HepG2 (cell line): ENCODE measurements around the gene KREMEN1. TPM values are rescaled to one million over a fixed set of nuclear protein-coding genes. Genes with fewer than 3 reads are reported as not detected.

Experiments used
- FOXK2 ChIP-seq: fragments of 450-650 bp; IDR thresholded peaks from 2 replicates; pipeline ENCODE4 v1.6.1; 2016
- FOXP4 ChIP-seq: sonication (generic); formaldehyde crosslinking; IDR thresholded peaks from 2 replicates; pipeline ENCODE4 v1.4.0; 2020; ENCODE audit warnings: missing genetic modification reagents
- HDAC2 ChIP-seq: sonication (generic); formaldehyde crosslinking; IDR thresholded peaks from 2 replicates; pipeline ENCODE4 v1.4.0; 2020; ENCODE audit warnings: missing genetic modification reagents
- PLRG1 ChIP-seq: fragments of 450-650 bp; conservative IDR thresholded peaks from 2 replicates; pipeline ENCODE4 v1.6.1; 2016
- RCOR2 ChIP-seq: IDR thresholded peaks from 2 replicates; pipeline ENCODE4 v1.6.1; 2016; ENCODE audit warnings: missing biosample characterization, missing genetic modification reagents
- RNF2 ChIP-seq: fragments of 450-650 bp; conservative IDR thresholded peaks from 2 replicates; pipeline ENCODE4 v1.6.1; 2016; ENCODE audit warnings: low read depth
- SMAD1 ChIP-seq: sonication (generic); formaldehyde crosslinking; IDR thresholded peaks from 2 replicates; pipeline ENCODE4 v1.4.0; 2020; ENCODE audit warnings: missing genetic modification reagents, low read depth, mild to moderate bottlenecking, borderline replicate concordance
- TSC22D2 ChIP-seq: sonication (generic); formaldehyde crosslinking; IDR thresholded peaks from 2 replicates; pipeline ENCODE4 v1.5.1; 2020; ENCODE audit warnings: missing genetic modification reagents, mild to moderate bottlenecking, borderline replicate concordance
- ZNF501 ChIP-seq: sonication (generic); formaldehyde crosslinking; IDR thresholded peaks from 2 replicates; pipeline ENCODE4 v1.5.1; 2020; ENCODE audit warnings: mild to moderate bottlenecking, moderate library complexity, missing genetic modification reagents
- ZNF580 ChIP-seq: IDR thresholded peaks from 2 replicates; pipeline ENCODE4 v1.6.1; 2016; ENCODE audit warnings: low read depth, borderline replicate concordance
- ZNF678 ChIP-seq: sonication (generic); formaldehyde crosslinking; IDR thresholded peaks from 2 replicates; pipeline ENCODE4 v1.4.0; 2020; ENCODE audit warnings: mild to moderate bottlenecking, missing genetic modification reagents
- polyA plus RNA-seq, 8 experiments: library from polyadenylated mRNA; depleted of rRNA in 3 of 8; stranded (reverse) in 7 of 8; unstranded in 1 of 8; fragments of >200 nt; fragmentation: Illumina TruSeq in 4 of 8; extraction: Trizol in 4 of 8; gene quantifications; 2 replicates each; pipeline versions ENCODE4 v1.2.1 to v1.2.3, GENCODE V29; 2011 to 2016; ENCODE audit warnings: low read depth in 4 of 8, missing spikeins in 1 of 8, mixed read lengths in 1 of 8; ENCODE audit not compliant: insufficient read depth in 1 of 8
- total RNA-seq, 5 experiments: library from RNA; depleted of rRNA; stranded (reverse); fragments of >200 nt; fragmentation: Illumina TruSeq; extraction: Trizol; gene quantifications; 2 replicates each; pipeline ENCODE4 v1.2.3, GENCODE V29; 2016; ENCODE audit warnings: low read depth in 1 of 5
- TF ChIP-seq, protein P1 (sequence below): sonication (generic); formaldehyde crosslinking; IDR thresholded peaks from 2 replicates; pipeline ENCODE4 v1.4.0; 2020; ENCODE audit warnings: mild to moderate bottlenecking, missing genetic modification reagents

Gene KREMEN1
- total and polyA plus RNA-seq, 2 of the 13 experiments (the other 11 are each of a cell fraction or from before 2014, with no cell fraction given) = 9.8 to 13.8 TPM

- TF ChIP-seq, protein P1, sequence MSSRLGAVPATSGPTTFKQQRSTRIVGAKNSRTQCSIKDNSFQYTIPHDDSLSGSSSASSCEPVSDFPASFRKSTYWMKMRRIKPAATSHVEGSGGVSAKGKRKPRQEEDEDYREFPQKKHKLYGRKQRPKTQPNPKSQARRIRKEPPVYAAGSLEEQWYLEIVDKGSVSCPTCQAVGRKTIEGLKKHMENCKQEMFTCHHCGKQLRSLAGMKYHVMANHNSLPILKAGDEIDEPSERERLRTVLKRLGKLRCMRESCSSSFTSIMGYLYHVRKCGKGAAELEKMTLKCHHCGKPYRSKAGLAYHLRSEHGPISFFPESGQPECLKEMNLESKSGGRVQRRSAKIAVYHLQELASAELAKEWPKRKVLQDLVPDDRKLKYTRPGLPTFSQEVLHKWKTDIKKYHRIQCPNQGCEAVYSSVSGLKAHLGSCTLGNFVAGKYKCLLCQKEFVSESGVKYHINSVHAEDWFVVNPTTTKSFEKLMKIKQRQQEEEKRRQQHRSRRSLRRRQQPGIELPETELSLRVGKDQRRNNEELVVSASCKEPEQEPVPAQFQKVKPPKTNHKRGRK (CRISPR knock-in tag) = no peak
- TF ChIP-seq FOXK2 (no peak), TSC22D2 (CRISPR knock-in tag) (no peak; the same call in 1 of the 2 replicates), RNF2 (no peak), PLRG1 (no peak), ZNF580 (CRISPR knock-in tag) (no peak), ZNF678 (CRISPR knock-in tag) (no peak), RCOR2 (CRISPR knock-in tag) (0 out of 2 replicates have a peak, but pooled peaks have one; percentile 50), SMAD1 (CRISPR knock-in tag) (no peak), HDAC2 (CRISPR knock-in tag) (0 out of 2 replicates have a peak, but pooled peaks have one; percentile 10), ZNF501 (peak; percentile 17; the same call in 1 of the 2 replicates), FOXP4 (peak; percentile 24; the same call in 1 of the 2 replicates)
Measured at GRCh38 chr22:29072193-29072978, 449 bp upstream of the KREMEN1 start (continued).
